ENCODE data around the gene GNL1.
A peak's percentile ranks its signal among the peaks of the same experiment; 100 is the strongest.

GNL1 gene, protein sequence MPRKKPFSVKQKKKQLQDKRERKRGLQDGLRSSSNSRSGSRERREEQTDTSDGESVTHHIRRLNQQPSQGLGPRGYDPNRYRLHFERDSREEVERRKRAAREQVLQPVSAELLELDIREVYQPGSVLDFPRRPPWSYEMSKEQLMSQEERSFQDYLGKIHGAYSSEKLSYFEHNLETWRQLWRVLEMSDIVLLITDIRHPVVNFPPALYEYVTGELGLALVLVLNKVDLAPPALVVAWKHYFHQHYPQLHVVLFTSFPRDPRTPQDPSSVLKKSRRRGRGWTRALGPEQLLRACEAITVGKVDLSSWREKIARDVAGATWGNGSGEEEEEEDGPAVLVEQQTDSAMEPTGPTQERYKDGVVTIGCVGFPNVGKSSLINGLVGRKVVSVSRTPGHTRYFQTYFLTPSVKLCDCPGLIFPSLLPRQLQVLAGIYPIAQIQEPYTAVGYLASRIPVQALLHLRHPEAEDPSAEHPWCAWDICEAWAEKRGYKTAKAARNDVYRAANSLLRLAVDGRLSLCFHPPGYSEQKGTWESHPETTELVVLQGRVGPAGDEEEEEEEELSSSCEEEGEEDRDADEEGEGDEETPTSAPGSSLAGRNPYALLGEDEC

DNA sequence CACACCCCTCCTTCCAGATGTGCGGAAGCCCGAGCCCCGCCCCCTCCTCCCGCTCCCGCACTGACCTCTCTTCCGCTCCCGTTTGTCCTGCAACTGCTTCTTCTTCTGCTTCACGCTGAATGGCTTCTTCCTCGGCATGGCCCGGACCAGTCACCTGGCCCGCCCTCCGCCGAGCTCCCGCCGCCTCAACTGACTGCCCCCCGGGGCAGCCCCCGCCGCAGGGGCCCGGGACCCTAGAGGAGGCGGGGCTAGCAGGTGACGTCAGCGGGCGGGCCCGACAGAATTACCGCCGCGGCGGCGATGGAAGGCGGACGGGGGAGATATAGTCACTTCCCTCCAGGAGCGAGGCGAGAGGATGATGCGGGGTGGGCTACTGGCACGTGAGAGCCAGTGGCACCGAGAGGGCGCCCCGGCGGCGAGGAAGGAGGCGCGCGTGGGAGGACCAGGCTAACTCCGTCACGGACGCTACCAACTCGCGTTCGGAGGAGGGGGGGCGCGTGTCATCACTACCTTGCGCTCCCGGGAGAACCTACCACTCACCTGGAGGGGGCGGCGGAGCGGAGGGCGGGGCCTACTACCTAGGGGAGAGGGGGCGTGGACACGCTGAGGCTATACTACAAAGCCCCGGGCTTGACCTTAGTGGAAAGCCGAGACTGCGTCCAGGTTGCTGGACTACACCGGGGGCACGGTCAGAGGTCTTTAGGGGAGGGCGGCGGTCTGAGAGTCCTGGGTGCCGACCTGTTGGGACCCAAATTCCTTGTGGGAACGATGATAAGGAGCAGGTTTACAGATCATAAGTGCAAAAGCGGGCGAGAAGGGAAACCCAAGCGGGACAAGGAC lies at the start of gene GNL1:
TSS of gene GNL1 (minus strand) at position 424 of the 840 bp plus-strand sequence. CDS start at position 138, 286 bp downstream.
- DNase-seq = peak; percentile 88 to 92

GRCh38 chr6:30603961-30604360 lies 47.7 kb upstream of the GNL1 start:
- no peak for DNase-seq

GRCh38 chr6:30601815-30602641 lies 45.7 kb upstream of the GNL1 start:
- DNase-seq = no peak

GRCh38 chr6:30601436-30601814 lies 45.1 kb upstream of the GNL1 start:
- no peak for DNase-seq

- no peak for DNase-seq
Measured at GRCh38 chr6:30600451-30600961, 44.2 kb upstream of the GNL1 start.

DNA sequence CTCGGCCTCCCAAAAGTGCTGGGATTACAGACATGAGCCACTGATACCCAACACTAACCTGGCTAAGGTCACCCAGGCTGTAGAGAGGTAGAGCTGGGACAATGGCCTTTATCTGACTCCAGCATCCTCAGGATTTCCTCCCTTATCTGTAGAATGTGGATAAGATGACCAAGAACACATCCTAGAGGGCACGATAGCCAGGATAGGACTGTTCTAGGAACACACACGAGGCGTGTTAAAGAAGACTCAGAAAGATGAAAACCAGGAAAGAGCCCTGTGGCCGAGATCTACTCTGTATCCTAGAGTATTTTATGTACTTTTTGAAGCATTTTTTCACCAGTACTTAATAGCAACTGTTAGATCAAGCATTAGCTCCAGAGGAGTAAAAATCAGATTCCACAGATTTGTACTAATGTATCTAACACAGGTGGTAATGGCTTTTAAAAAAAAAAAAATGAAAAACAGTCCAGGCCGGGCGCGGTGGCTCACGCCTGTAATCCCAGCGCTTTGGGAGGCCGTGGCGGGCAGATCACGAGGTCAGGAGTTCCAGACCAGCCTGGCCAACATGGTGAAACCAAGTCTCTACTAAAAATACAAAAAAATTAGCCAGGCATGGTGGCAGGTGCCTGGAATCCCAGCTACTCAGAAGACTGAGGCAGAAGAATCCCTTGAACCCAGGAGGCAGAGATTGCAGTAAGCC lies 43.5 kb upstream of the GNL1 start:
- DNase-seq = no peak

DNA sequence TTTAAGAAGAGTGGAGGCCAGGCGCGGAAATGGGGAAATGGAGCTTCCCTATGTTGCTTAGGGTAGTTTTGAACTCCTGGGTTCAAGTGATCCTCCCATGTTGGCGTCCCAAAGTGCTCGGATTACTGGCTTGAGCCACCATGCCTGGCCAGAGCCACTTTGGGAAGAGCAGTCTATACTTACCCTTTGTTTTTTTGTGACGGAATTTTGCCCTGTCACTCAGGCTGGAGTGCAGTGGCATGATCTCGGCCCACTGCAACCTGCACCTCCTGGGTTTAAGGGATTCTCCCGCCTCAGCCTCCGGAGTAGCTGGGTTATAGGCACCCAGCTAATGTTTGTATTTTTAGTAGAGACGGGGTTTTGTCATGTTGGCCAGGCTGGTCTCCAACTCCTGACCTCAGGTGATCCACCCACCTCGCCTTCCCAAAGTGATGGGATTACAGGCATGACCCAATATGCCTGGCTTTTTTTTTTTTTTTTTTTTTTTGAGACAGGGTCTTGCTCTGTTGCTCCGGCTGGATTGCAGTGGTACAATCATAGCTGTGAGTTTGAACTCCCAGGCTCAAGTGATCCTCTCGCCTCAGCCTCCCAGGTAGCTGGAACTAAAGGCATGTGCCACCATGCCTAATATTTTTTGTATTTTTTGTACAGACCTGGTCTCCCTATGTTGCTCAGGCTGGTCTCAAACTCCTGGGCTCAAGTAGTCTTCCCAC lies 42.8 kb upstream of the GNL1 start:
- DNase-seq = no peak

DNA sequence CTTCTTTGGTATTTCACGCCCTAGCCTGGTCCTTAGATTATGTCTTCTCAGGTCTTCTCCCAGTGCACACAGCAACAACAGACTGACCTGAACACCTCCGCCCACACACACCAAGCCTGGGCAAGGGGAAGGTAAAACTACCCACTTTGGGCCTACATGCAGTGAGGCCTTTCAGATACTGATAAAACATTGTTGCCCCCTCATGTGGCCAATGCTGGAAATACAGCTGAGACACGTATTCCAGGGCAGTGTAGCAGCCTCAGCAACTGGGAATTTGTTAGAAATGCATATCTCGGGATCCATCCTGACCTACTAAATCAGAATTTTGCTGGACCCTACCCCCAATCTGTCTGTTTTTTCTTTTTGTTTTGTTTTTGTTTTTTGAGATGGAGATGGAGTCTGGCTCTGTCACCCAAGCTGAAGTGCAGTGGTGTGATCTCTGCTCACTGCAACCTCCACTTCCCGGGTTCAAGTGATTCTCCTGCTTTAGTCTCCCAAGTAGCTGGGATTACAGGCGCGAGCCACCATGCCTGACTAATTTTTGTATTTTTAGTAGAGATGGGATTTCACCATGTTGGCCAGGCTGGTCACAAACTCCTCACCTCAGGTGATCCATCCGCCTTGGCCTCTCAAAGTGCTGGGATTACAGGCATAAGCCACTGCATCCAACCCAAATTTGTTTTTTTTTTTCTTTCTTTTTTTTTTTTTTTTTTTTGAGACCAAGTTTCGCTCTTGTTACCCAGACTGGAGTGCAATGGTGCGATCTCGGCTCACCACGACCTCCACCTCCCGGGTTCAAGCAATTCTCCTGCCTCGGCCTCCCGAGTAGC lies 41.2 kb upstream of the GNL1 start:
- peak; percentile 20 to 59 for DNase-seq

DNA sequence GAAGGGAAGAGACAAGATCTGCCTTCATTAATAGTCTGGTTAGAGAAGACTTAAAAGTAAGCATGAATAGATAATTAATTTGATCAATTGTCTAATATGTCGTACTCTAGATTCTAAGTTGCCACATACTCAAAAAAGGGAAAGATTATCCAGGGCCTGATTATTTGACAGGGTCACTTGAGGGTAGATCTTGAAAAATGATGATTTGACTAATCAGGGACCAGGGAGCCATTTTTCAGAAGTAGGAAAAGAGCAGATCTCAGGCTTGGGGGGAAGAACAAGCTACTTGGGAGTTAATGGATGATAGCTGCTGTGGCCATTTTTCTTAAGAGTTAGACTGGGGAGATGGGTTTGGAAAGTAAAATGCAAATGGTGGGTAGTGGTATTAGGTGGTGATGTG lies 36.0 kb upstream of the GNL1 start:
- DNase-seq = no peak

- DNase-seq = no peak
Measured at GRCh38 chr6:30591008-30591407, 34.7 kb upstream of the GNL1 start.

- DNase-seq = no peak
Measured at GRCh38 chr6:30590509-30590908, 34.2 kb upstream of the GNL1 start.

DNA sequence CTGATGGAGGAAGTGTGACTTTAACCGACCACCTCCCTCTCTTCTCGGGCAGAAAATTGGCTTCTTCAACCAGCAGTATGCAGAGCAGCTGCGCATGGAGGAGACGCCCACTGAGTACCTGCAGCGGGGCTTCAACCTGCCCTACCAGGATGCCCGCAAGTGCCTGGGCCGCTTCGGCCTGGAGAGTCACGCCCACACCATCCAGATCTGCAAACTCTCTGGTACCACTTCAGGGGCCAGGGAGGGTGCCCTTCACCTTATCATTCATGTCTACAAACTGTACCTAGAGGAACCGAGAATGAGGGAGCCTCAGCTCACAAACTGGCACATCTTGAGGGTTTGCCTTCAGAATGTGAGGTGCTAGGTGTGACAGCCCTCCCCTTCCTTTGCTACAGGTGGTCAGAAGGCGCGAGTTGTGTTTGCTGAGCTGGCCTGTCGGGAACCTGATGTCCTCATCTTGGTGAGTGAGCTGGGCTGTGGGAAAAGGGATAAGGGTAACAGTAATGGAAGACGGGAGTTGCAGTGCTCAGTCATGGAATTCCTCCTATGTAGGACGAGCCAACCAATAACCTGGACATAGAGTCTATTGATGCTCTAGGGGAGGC lies 33.6 kb upstream of the GNL1 start:
- DNase-seq = no peak

DNA sequence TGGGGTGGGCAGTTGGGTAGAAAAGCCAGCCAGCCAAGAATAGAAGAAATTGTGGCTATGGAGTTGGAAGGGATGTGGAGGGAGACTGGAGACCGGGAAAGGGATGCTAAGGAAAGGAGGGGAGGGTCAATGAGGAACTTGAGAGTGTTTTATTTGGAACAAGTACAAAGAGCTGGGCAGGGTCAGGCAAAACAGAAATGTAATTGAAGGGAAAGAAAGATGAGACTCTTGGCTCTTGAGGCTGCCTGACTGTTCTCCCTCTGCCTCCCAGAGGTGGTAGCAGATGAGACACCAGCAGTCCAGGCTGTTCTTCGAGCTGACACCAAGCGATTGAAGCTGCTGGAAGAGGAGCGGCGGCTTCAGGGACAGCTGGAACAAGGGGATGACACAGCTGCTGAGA lies 27.6 kb upstream of the GNL1 start:
- no peak for DNase-seq

DNA sequence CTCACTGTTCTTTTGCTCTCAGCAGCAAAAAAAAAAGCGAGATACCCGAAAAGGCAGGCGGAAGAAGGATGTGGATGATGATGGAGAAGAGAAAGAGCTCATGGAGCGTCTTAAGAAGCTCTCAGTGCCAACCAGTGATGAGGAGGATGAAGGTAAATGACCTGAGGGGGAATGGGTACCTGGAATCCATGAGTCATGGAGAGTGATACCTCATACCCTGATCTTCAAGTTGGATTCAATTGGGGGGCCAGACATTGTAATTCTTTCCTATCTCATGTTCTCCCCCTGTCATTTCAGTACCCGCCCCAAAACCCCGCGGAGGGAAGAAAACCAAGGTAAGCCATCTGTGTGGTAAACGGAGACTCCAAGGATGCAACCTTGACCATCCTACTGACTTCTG lies 21.8 kb upstream of the GNL1 start:
- no peak for DNase-seq

- no peak for DNase-seq
Measured at GRCh38 chr6:30573113-30573512, 16.8 kb upstream of the GNL1 start.

DNA sequence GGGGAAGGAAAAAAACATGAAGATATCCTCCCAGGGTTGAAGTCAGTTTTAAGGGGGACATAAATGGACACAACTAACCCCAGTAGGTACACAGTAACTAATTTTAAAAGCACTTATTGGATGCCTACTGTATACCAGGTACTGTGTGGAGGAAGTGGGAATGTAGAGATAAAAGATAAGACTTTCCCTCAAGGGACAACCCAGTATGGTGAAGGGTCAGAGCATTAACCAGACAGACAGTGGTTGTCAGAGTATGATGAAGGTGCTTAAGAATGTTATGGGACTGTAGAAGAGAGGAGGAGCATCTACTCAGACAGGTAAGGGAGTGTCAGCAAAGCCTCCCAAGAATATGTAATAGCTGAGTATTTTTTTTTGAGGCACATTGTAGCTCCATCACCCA lies 15.9 kb upstream of the GNL1 start:
- no peak for DNase-seq

GRCh38 chr6:30571762-30572082 lies 15.4 kb upstream of the GNL1 start:
- DNase-seq = no peak

DNA sequence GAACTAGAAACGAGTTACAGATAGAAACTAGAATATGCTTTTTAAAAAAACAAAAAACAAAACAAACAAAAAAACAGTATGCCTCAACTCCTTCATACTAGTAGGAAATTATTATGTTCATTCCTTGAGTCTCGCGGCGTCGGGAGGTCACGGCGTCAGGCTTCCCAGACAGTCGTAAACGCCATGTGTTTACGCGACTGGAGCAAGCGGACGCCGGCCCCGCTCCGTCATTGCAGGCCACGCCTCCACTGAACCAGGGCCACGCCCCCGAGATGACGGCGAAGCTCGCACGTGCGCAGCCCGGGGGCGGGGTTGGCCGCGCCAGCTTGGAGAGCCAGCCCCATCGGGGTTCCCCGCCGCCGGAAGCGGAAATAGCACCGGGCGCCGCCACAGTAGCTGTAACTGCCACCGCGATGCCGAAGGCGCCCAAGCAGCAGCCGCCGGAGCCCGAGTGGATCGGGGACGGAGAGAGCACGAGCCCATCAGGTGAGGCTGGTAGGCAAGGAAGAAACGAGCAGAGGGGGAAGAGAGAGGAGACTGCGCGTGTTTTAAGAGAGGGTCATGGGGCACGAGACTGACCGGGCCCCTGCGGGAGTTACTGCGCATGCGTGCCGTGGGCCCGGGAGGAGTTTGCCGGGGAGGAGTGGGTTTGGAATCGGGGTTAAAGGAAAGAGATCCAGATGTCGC lies 14.9 kb upstream of the GNL1 start, which contains the start of gene ABCF1:
TSS of gene ABCF1 (plus strand) at position 368 of the 687 bp plus-strand sequence. CDS start at position 414, 46 bp downstream.
- DNase-seq = peak; percentile 93 to 97

- no peak for DNase-seq
Measured at GRCh38 chr6:30570740-30571074, 14.4 kb upstream of the GNL1 start.

Measured in NCI-H1930 (cell line).